H1 (cell line): ENCODE measurements around the gene KLRB1. TPM values are rescaled to one million over a fixed set of nuclear protein-coding genes. Genes with fewer than 3 reads are reported as not detected.

Source experiments
- CTCF ChIA-PET: fragments of 300-600 bp; sonication (Branson Sonifier 250); formaldehyde crosslinking; loops from one replicate; lab custom pipeline; 2021; ENCODE audit not compliant: partially characterized antibody; lab: Charles Lee
- POLR2A ChIA-PET: fragments of 300-600 bp; sonication (Branson Sonifier 250); formaldehyde crosslinking; loops from one replicate; lab custom pipeline; 2021; ENCODE audit warnings: inconsistent platforms; ENCODE audit not compliant: partially characterized antibody; lab: Charles Lee
- DNase-seq, 2 experiments: peaks; one replicate each; pipeline versions ENCODE4 v3.0.0 to v3.0.0-alpha.2; 2010 to 2022; ENCODE audit warnings: low spot score in 2 of 2, low read depth in 1 of 2, mixed read lengths in 1 of 2
- FAIRE-seq: peaks from 2 replicates; lab custom pipeline; 2011; peaks lifted over from hg19 to GRCh38; lab: Jason Lieb, UNC
- H2AFZ ChIP-seq: 2 replicates; pipeline ENCODE4 v1.8.1; 2012; ENCODE audit warnings: low read length, inconsistent platforms
- H2AK5ac ChIP-seq: 2 replicates; pipeline ENCODE4 v1.6.1; 2013; ENCODE audit warnings: low read depth, low read length
- H2BK120ac ChIP-seq: replicated peaks from 2 replicates; pipeline ENCODE3; 2013; ENCODE audit warnings: low read depth, low read length, inconsistent platforms
- H2BK12ac ChIP-seq: 2 replicates; pipeline ENCODE4 v1.6.1; 2013; ENCODE audit warnings: low read depth, low read length
- H2BK15ac ChIP-seq: 2 replicates; pipeline ENCODE4 v1.6.1; 2013; ENCODE audit warnings: low read length
- H2BK20ac ChIP-seq: 2 replicates; pipeline ENCODE4 v1.6.1; 2013; ENCODE audit warnings: low read length
- H2BK5ac ChIP-seq: 2 replicates; pipeline ENCODE4 v1.6.1; 2013; ENCODE audit warnings: low read depth, low read length
- H3K14ac ChIP-seq: 2 replicates; pipeline ENCODE4 v1.6.1; 2013; ENCODE audit warnings: inconsistent platforms; ENCODE audit not compliant: insufficient read length
- H3K18ac ChIP-seq: 2 replicates; pipeline ENCODE4 v1.6.1; 2013; ENCODE audit warnings: low read length; ENCODE audit errors: extremely low read depth
- H3K23ac ChIP-seq: 2 replicates; pipeline ENCODE4 v1.6.1; 2013; ENCODE audit warnings: inconsistent platforms; ENCODE audit not compliant: insufficient read length
- H3K23me2 ChIP-seq: 2 replicates; pipeline ENCODE4 v1.6.1; 2013; ENCODE audit warnings: low read depth, low read length
- H3K27ac ChIP-seq: 2 replicates; pipeline ENCODE4 v1.6.1; 2011; ENCODE audit warnings: low read depth, low read length, inconsistent platforms
- H3K27me3 ChIP-seq, 4 experiments: replicated peaks in 1 of 4; 1 replicate in 1 of 4; 2 replicates in 3 of 4; pipeline versions ENCODE4 v1.6.1 to v1.8.1; 2011 to 2013; ENCODE audit warnings: low read length in 3 of 4, mild to moderate bottlenecking in 3 of 4, inconsistent platforms in 2 of 4, mixed read lengths in 2 of 4, moderate library complexity in 1 of 4; ENCODE audit not compliant: control insufficient read depth in 3 of 4, insufficient read depth in 3 of 4; ENCODE audit errors: extremely low read depth in 1 of 4
- H3K36me3 ChIP-seq, 4 experiments: 2 replicates each; pipeline versions ENCODE4 v1.6.1 to v1.8.1; 2011 to 2013; ENCODE audit warnings: mild to moderate bottlenecking in 4 of 4, low read length in 3 of 4, moderate library complexity in 2 of 4, control low read depth in 1 of 4, inconsistent platforms in 1 of 4; ENCODE audit not compliant: insufficient read depth in 4 of 4, control insufficient read depth in 2 of 4
- H3K4ac ChIP-seq: replicated peaks from 2 replicates; pipeline ENCODE3; 2013; ENCODE audit warnings: low read length, low read depth, mixed read lengths, inconsistent platforms; ENCODE audit not compliant: insufficient read length
- H3K4me1 ChIP-seq, 4 experiments: replicated peaks in 1 of 4; 1 replicate in 1 of 4; 2 replicates in 3 of 4; pipeline versions ENCODE4 v1.6.1 to v1.8.1; 2011 to 2013; ENCODE audit warnings: low read length in 3 of 4, inconsistent platforms in 2 of 4, mixed read lengths in 1 of 4; ENCODE audit not compliant: insufficient read depth in 4 of 4, control insufficient read depth in 3 of 4
- H3K4me2 ChIP-seq, 2 experiments: 2 replicates each; pipeline versions ENCODE4 v1.6.1 to v1.8.1; 2011 to 2013; ENCODE audit warnings: low read depth in 2 of 2, low read length in 2 of 2, control low read depth in 1 of 2, inconsistent platforms in 1 of 2, mild to moderate bottlenecking in 1 of 2; ENCODE audit not compliant: insufficient read depth in 1 of 2
- H3K4me3 ChIP-seq, 4 experiments: fragments of 200-600, 300-600 bp in 1 of 4; sonication (generic), shearing (Covaris generic), sonication (Bioruptor Twin) in 1 of 4; 2 replicates each; pipeline versions ENCODE4 v1.5.1 to v1.8.1; 2011 to 2016; ENCODE audit warnings: low read length in 4 of 4, low read depth in 3 of 4, control low read depth in 2 of 4, inconsistent platforms in 2 of 4, mild to moderate bottlenecking in 2 of 4, mixed read lengths in 1 of 4, moderate library complexity in 1 of 4; ENCODE audit not compliant: insufficient read depth in 2 of 4; ENCODE audit errors: extremely low read depth in 1 of 4
- H3K56ac ChIP-seq: replicated peaks from 2 replicates; pipeline ENCODE3; 2013; ENCODE audit warnings: low read depth, mild to moderate bottlenecking, mixed read lengths, low read length, inconsistent platforms; ENCODE audit not compliant: insufficient read length
- H3K79me1 ChIP-seq: 2 replicates; pipeline ENCODE4 v1.6.1; 2013; ENCODE audit warnings: low read depth, low read length, control low read depth
- H3K79me2 ChIP-seq, 2 experiments: 2 replicates each; pipeline versions ENCODE4 v1.6.1 to v1.8.1; 2012 to 2013; ENCODE audit warnings: low read length in 2 of 2, mild to moderate bottlenecking in 2 of 2, inconsistent platforms in 1 of 2; ENCODE audit not compliant: insufficient read depth in 2 of 2, control insufficient read depth in 1 of 2
- H3K9ac ChIP-seq, 4 experiments: replicated peaks in 1 of 4; 1 replicate in 1 of 4; 2 replicates in 3 of 4; pipeline versions ENCODE4 v1.6.1 to v1.8.1; 2011 to 2013; ENCODE audit warnings: low read depth in 3 of 4, low read length in 3 of 4, control low read depth in 2 of 4, mild to moderate bottlenecking in 2 of 4, moderate library complexity in 2 of 4, inconsistent platforms in 1 of 4; ENCODE audit errors: extremely low read depth in 1 of 4
- H3K9me3 ChIP-seq, 2 experiments: 2 replicates each; pipeline versions ENCODE4 v1.6.1 to v1.8.1; 2012 to 2013; ENCODE audit warnings: mild to moderate bottlenecking in 2 of 2, moderate library complexity in 2 of 2, control low read depth in 1 of 2, inconsistent platforms in 1 of 2, low read depth in 1 of 2, low read length in 1 of 2, mixed read lengths in 1 of 2; ENCODE audit not compliant: insufficient read depth in 2 of 2
- H4K20me1 ChIP-seq, 2 experiments: replicated peaks in 1 of 2; 2 replicates each; pipeline versions ENCODE3 to v1.8.1; 2011 to 2013; ENCODE audit warnings: inconsistent platforms in 2 of 2, low read length in 2 of 2, mild to moderate bottlenecking in 1 of 2; ENCODE audit not compliant: insufficient read depth in 2 of 2, control insufficient read depth in 1 of 2
- H4K5ac ChIP-seq: 2 replicates; pipeline ENCODE4 v1.6.1; 2013; ENCODE audit warnings: low read length, low read depth, mixed read lengths, inconsistent platforms; ENCODE audit not compliant: insufficient read length
- H4K8ac ChIP-seq: 2 replicates; pipeline ENCODE4 v1.8.0; 2013; ENCODE audit warnings: mild to moderate bottlenecking, moderate library complexity, low read length, inconsistent platforms; ENCODE audit not compliant: insufficient read depth; ENCODE audit errors: extremely low read depth
- H4K91ac ChIP-seq: replicated peaks from 2 replicates; pipeline ENCODE3; 2013; ENCODE audit warnings: low read length, mixed read lengths, inconsistent platforms; ENCODE audit not compliant: insufficient read length
- ASH2L ChIP-seq: fragments of 200-600, 300-600 bp; sonication (generic); IDR thresholded peaks from one replicate; pipeline ENCODE4 v1.7.1; 2017; ENCODE audit warnings: low read length
- CBX8 ChIP-seq: fragments of 300-800, 300-1000 bp; sonication (generic); IDR thresholded peaks from 2 replicates; pipeline ENCODE4 v1.7.1; 2016; ENCODE audit warnings: low read depth, low read length, borderline replicate concordance
- CEBPB ChIP-seq: IDR thresholded peaks from 2 replicates; pipeline ENCODE4 v1.6.1; 2012; ENCODE audit warnings: low read depth, low read length
- POLR2A ChIP-seq, 2 experiments: IDR thresholded peaks; 1 replicate in 1 of 2; 2 replicates in 1 of 2; pipeline ENCODE4 v1.6.1; 2011; ENCODE audit warnings: low read depth in 2 of 2, low read length in 2 of 2, mild to moderate bottlenecking in 2 of 2; ENCODE audit errors: control extremely low read depth in 1 of 2
- RFX5 ChIP-seq: IDR thresholded peaks from 2 replicates; pipeline ENCODE4 v1.6.1; 2011; ENCODE audit warnings: low read depth, low read length, improper control_type of control experiment, borderline replicate concordance
- RXRA ChIP-seq: IDR thresholded peaks from 2 replicates; pipeline ENCODE4 v1.6.1; 2011; ENCODE audit warnings: low read depth, mild to moderate bottlenecking, low read length, moderate library complexity; ENCODE audit not compliant: insufficient read depth
- SP1 ChIP-seq: IDR thresholded peaks from 2 replicates; pipeline ENCODE4 v1.6.1; 2011; ENCODE audit warnings: low read depth, low read length
- TAF7 ChIP-seq: optimal IDR thresholded peaks from 2 replicates; pipeline ENCODE3; 2011; ENCODE audit warnings: low read depth, mild to moderate bottlenecking, inconsistent platforms, low read length, moderate library complexity, borderline replicate concordance
- WGBS, 2 experiments: shearing (Covaris generic) in 1 of 2; methylation state at CpG; one replicate each; pipeline versions ENCODE4 v1.1.6 to v1.1.7; 2013 to 2015; ENCODE audit warnings: low lambda C conversion rate in 2 of 2, mixed read lengths in 2 of 2, inconsistent platforms in 1 of 2, low coverage in 1 of 2, missing lambda C conversion rate in 1 of 2; ENCODE audit not compliant: insufficient replicate concordance in 2 of 2, insufficient coverage in 1 of 2, insufficient read length in 1 of 2; ENCODE audit errors: extremely low coverage in 1 of 2, missing lambda C conversion rate in 1 of 2; 5-methylcytosine and 5-hydroxymethylcytosine counted together
- polyA plus RNA-seq, 7 experiments: library from polyadenylated mRNA; depleted of rRNA in 3 of 7; stranded (reverse) in 5 of 7; unstranded in 2 of 7; fragments of >200 nt in 5 of 7; fragments of 200-250 nt in 2 of 7; gene quantifications; 1 replicate in 5 of 7; 2 replicates in 1 of 7; 4 replicates in 1 of 7; pipeline versions ENCODE4 v1.2.1 to v1.2.3, GENCODE V29; 2011 to 2013; ENCODE audit warnings: missing spikeins in 2 of 7, mixed read lengths in 2 of 7
- total RNA-seq: library from RNA; stranded (reverse); fragmentation: NEBNext Ultra II Directional; extraction: Animal tissue kit (Norgen Biotek cat#: 25700); gene quantifications from 2 replicates; pipeline ENCODE4 v1.2.1, GENCODE V29; 2021
- TF ChIP-seq, protein P1 (sequence below): IDR thresholded peaks from 2 replicates; pipeline ENCODE4 v1.6.1; 2012; ENCODE audit warnings: inconsistent platforms

Gene KLRB1
- total and polyA plus RNA-seq, 2 of the 8 experiments (the other 6 are each of a cell fraction or from before 2014, with no cell fraction given): not detected

GRCh38 chr12:9615420-9616136 is 7.9 kb upstream of the KLRB1 start:
- Histone ChIP-seq H3K23me2 (no peaks in the 10 kb centered on the region), H3K9ac (no peak overlapping the region), H3K4me2 (no peak overlapping the region), H2BK5ac (no peak overlapping the region), H3K9me3 (peaks cover 5 to 6% of the 10 kb centered on the region in 2 experiments; a peak in 1 of 4 replicates), H2BK120ac (no peak overlapping the region), H3K4me1 (no peaks in the 10 kb centered on the region), H2BK20ac (no peak overlapping the region), H2BK15ac (no peak overlapping the region), H2AK5ac (no peak overlapping the region), H4K91ac (no peak overlapping the region), H3K79me1 (no peaks in the 10 kb centered on the region), H3K79me2 (no peaks in the 10 kb centered on the region), H3K4ac (no peak overlapping the region), H3K23ac (no peak overlapping the region), H2BK12ac (no peak overlapping the region), H3K36me3 (no peaks in the 10 kb centered on the region; a peak in 1 of 8 replicates), H3K27me3 (no peaks in the 10 kb centered on the region), H3K4me3 (no peak overlapping the region), H4K8ac (no peak overlapping the region), H3K56ac (no peak overlapping the region), H4K20me1 (no peaks in the 10 kb centered on the region)
- ChIA-PET POLR2A (no interaction called here), CTCF (interaction anchor here (1.0 kb wide), 1 partner anchor 20 kb away, joined by 3 read pairs; no protein-coding TSS in a partner anchor)
- WGBS, 2 experiments: 64% methylated on average over 5 of the region's 5 CpGs; no CpG with 5 or more reads in 1 of the 2 experiments
- DNase-seq: no peak
- no peak for TF ChIP-seq POLR2A (IDR thresholded peaks at IDR 0.05; ENCODE audit: control extremely low read depth in 1 of 2, low read depth in 2 of 2, low read length in 2 of 2)
- TF ChIP-seq, protein P1, sequence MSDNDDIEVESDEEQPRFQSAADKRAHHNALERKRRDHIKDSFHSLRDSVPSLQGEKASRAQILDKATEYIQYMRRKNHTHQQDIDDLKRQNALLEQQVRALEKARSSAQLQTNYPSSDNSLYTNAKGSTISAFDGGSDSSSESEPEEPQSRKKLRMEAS: no peak
- no peak for TF ChIP-seq ASH2L
- no peak for TF ChIP-seq TAF7
- no peak for TF ChIP-seq CBX8
- no peak for TF ChIP-seq RFX5
- TF ChIP-seq RXRA: no peak
- no peak for TF ChIP-seq CEBPB
- TF ChIP-seq SP1: no peak
- TF ChIP-seq, all 59 proteins: peak for 0
- Histone ChIP-seq H3K14ac (no peak overlapping the region), H4K5ac (no peak overlapping the region), H3K18ac (no peak overlapping the region), H3K27ac (no peak overlapping the region), H2AFZ (no peak overlapping the region)
- FAIRE-seq: no peak
